Motor neuron (in vitro differentiated cells): Measurements from ENCODE around the gene PI4K2A. TPM values are rescaled to one million over a fixed set of nuclear protein-coding genes. Genes with fewer than 3 reads are reported as not detected.

Experiments used
- ATAC-seq, 8 experiments: fragments of 200-7000 bp; cut with Tn5 transposase; replicated peaks in 6 of 8; 2 replicates each; pipeline ENCODE4 v1.8.0; 2021; ENCODE audit warnings: mild to moderate bottlenecking in 8 of 8, moderate library complexity in 8 of 8
- H3K27ac ChIP-seq, 2 donors: fragments of 250-450 bp; sonication (Bioruptor Pico); 2 replicates each; pipeline ENCODE4 v1.9.0; 2021; ENCODE audit warnings: antibody characterized with exemption in 2 of 2, mild to moderate bottlenecking in 2 of 2, moderate library complexity in 1 of 2
- H3K4me1 ChIP-seq, 2 donors: fragments of 250-450 bp; sonication (Bioruptor Pico); replicated peaks in 1 of 2; 2 replicates each; pipeline ENCODE4 v1.6.1; 2021; ENCODE audit warnings: antibody characterized with exemption in 2 of 2, mild to moderate bottlenecking in 2 of 2, moderate library complexity in 1 of 2
- H3K4me3 ChIP-seq, 5 donors: fragments of 250-450 bp; sonication (Bioruptor Pico); 2 replicates each; pipeline ENCODE4 v1.9.0; 2021; ENCODE audit warnings: antibody characterized with exemption in 5 of 5, mild to moderate bottlenecking in 5 of 5, moderate library complexity in 4 of 5
- WGBS, 10 experiments: fragments of 450-650 bp; shearing (Covaris generic); methylation state at CpG; one replicate each; pipeline ENCODE4 v1.0.0; 2022; 5-methylcytosine and 5-hydroxymethylcytosine counted together
- in situ Hi-C, 9 experiments: fragments of 400-800 bp; cut with MboI; loops; one replicate each; pipeline ENCODE4 v1.15.0; 2021; ENCODE audit warnings: low sequenced_read_pairs in 9 of 9, low pct_unique_long_range_greater_than_20kb in 2 of 9; ENCODE audit not compliant: unreplicated experiment in 9 of 9
- total RNA-seq, 8 experiments: library from RNA; unstranded; fragments of 300-600 nt; gene quantifications; 2 replicates each; pipeline versions ENCODE4 v1.2.3 to v1.2.4, GENCODE V29; 2022

The PI4K2A gene
- total RNA-seq, 8 experiments from 2014 or later = 10.1 to 46.8 (median 18.4) TPM

DNA sequence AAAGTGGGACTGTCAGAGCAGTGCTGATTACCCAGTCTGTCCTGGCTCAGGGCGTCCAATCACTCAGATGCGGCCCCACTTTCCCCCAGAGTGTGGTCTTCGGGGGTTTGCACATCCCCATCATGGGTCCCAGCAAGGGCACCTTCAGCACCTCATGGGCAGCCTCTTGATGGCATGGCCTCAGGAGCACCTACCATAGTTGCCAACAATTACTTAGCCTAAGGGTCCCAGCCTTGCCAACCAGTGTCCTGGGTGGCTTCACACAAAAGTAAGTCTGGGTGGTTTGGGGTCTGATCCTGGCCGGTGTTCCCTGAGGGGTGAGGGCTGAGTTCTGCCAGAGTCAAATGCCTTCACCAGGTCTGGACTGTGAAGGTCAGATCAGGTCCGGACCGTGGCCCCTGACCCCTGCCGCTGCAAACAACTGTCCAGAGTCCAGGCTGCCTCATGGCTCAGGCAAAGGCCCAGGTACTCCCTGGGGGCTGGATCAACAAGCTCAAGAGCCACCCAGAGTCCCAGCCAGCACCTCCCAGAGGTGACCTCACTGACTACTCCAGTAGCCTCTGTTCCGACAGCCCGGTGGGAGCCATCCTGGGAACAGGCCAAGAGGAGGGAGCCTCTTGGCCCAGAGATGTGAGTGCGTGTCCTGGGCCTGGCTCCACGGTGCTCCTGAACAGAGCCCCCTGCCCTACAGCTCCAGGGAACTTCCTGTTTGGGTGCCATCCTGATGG is 66.8 kb downstream of the PI4K2A start:
- Histone ChIP-seq H3K27ac (no peak overlapping the region), H3K4me1 (no peaks in the 10 kb centered on the region), H3K4me3 (no peak overlapping the region)
- WGBS, 10 experiments = 60 to 100% (median 81%) methylated on average over 1 to 8 of the region's 11 CpGs; no CpG with 5 or more reads in 4 of the 10 experiments
- in situ Hi-C loops = no loop called here
- ATAC-seq = no peak

- in situ Hi-C loops = no loop called here
- 50 to 70% (median 61%) methylated on average over 1 to 2 of the region's 2 CpGs; no CpG with 5 or more reads in 6 of the 10 experiments for WGBS, 10 experiments
- Histone ChIP-seq H3K4me1 (peaks cover 2% of the 10 kb centered on the region in 2 donors), H3K27ac (no peak overlapping the region), H3K4me3 (no peak overlapping the region)
- peak in 5 of 8 experiments; percentile 28 to 57 (median 47) for ATAC-seq
Measured at GRCh38 chr10:97708167-97708566, 67.7 kb downstream of the PI4K2A start.

DNA sequence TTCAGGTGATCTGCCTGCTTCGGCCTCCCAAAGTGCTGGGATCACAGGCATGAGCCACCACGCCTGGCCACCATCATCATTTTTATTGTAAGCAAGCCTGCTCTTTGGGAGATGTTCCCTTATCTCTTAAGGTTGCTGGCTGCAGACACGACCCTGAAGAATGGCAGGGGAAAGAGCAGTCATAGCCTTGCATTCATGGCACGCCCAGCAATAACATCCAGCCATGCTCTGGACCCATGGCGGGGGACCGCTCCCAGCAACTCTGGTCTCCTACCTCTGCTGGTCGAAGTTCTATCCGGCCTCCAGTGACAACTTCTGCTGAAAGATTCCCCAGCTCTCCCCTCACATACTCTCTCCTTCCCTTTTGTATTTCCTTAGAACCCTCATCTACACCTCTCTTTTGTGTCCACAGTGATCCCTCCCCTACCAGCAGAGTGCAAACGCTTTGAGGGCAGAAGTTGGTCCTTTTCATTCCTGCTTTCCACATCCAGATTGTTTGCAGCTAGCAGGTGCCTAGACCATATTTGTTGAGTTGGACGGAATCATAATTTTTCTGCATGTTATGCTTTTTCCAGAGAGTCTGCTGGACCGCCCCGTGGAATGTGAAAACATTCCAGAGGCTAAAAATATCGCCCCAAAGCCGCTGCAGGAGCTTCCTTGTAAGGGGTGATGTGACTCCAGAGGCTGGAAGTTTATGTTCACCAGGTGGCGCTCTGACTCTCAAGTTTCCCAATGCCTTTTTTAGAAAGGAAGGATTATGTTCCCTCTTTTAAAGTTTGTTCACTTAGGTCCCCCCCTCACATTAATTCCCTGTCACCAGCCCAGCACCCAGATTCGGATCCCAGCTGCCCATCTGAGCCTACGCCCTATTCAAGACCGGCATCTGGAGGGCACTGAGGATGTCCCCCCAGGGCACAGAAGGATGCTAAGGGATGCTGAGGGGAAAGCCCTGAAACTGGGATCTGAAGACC is 68.8 kb downstream of the PI4K2A start:
- 0 to 73% (median 21%) methylated on average over 2 to 9 of the region's 18 CpGs; no CpG with 5 or more reads in 2 of the 10 experiments for WGBS, 10 experiments
- ATAC-seq = peak in 3 of 8 experiments; percentile 2 to 29 (median 8)
- H3K4me1 ChIP-seq = peaks cover 4 to 9% of the 10 kb centered on the region in 2 donors
- H3K27ac ChIP-seq = no peak overlapping the region
- in situ Hi-C loops = no loop called here
- no peak overlapping the region for H3K4me3 ChIP-seq

DNA sequence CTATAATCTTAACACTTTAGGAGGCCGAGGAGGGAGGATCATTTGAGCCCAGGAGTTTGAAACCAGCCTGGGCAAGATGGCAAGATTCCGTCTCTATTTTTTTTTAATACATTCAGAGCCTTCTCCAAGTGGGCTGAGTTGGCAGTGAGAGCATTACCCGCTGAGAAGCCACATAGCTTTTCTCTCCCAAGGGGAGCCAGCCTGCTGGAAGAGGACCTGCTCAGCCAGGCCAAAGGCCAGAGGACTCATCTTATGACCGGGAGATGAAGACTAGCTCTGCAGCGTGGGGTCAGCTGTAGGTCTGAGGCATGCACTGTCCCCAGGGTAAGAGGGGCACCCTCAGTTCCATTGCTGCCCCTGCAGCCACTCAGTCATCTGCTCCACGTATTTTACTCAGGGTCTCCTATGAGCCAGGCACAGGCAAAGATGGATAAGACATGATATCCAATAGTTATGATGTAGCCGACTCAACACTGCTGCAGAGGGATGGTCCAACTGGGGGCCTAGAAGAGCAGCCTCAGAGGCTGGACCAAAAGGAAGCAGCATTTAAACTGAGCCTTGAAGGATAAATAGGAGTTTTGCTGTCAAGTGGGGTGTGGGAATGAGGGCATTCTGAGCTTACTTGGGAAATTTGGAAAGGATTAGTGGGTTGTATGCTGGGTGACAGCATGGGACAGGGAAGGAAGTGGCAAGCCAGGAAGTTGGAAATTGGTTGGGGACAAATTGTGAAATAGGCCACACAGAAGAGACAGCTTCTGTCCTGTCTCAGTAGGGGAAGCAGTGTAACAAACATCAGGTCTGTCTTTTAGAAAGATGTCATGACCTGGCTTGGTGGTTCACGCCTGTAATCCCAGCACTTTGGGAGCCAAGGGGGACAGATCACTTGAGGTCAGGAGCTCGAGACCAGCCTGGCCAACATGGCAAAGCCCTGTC is 71.4 kb downstream of the PI4K2A start:
- in situ Hi-C loops = no loop called here
- H3K27ac ChIP-seq = no peak overlapping the region
- 0 to 100% (median 78%) methylated on average over 1 to 4 of the region's 9 CpGs for whole genome bisulfite sequencing, 10 experiments
- H3K4me1 ChIP-seq = peaks cover 4 to 18% of the 10 kb centered on the region in 2 donors
- no peak for ATAC-seq
- no peak overlapping the region for H3K4me3 ChIP-seq

- H3K27ac ChIP-seq = peak within 1 kb of the TSS; percentile 33 to 72
- peak in 6 of 8 experiments; percentile 12 to 52 (median 38) for ATAC-seq
- 0 to 28% (median 0%) methylated on average over 1 to 5 of the region's 37 CpGs; no CpG with 5 or more reads in 7 of the 10 experiments for WGBS, 10 experiments
- peaks cover 4 to 23% of the 10 kb centered on the region in 2 donors for H3K4me1 ChIP-seq
- H3K4me3 ChIP-seq = peak within 1 kb of the TSS; percentile 25 to 42 (median 34)
- in situ Hi-C loops = no loop called here
Measured at GRCh38 chr10:97713339-97713825, 72.9 kb downstream of the PI4K2A start, which contains the start of gene MARVELD1. MARVELD1 (plus strand) TSS chr10:97713730; CDS start chr10:97713877, 147 bp downstream.

GRCh38 chr10:97713826-97714400 is 73.4 kb downstream of the PI4K2A start:
- Histone ChIP-seq H3K4me1 (peaks cover 8 to 28% of the 10 kb centered on the region in 2 donors), H3K4me3 (peak overlapping the region; percentile 25 to 42 (median 34)), H3K27ac (peak overlapping the region; percentile 33 to 72)
- 0 to 3% (median 0%) methylated on average over 3 to 14 of the region's 69 CpGs; no CpG with 5 or more reads in 7 of the 10 experiments for WGBS, 10 experiments
- peak; percentile 57 to 87 (median 82) for ATAC-seq
- in situ Hi-C loops = no loop called here

DNA sequence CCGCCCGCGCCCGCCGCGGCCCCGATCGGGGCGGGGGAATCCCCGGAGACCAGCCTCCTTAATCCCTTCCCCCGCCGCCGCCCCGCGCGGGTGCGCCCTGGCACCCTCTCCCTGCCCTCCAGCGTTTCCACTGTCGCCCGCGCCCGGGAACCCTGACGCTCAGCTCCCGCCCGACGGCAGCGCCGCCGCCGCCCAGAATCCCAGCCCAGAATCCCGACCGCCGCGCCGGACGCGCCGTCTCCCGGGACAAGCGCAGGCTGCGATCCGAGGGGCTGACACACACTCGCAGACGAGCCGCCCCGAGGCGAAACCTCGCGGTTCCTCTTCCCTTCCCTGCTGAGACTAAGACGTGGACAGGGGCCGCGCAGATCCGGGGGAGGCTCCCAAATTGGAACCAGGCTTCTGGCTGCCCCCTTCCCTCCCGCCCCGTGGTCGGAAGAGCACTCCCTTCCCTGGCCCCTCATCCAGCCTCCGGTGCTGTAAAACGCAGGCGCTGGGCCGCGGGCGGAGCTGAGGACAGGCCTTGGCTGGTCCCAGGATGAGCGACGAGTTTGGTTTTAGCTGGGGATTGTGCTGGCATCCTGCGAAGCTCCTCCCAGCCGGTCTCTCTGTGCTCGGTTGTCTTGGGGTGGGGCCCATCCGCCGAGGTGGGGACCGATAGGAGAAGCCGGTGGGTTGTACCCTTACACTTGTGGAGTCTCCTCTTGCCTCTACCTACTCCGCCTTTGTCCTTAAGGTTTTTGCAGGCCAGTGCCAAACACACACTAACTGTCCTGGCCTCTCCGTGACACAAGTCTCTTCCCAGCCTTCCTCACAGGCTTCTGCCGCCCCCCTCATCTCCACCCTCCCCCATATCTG is 74.2 kb downstream of the PI4K2A start:
- in situ Hi-C loops = no loop called here
- WGBS, 10 experiments = 0 to 80% (median 1%) methylated on average over 1 to 16 of the region's 74 CpGs; no CpG with 5 or more reads in 5 of the 10 experiments

GRCh38 chr10:97715259-97715874 is 74.9 kb downstream of the PI4K2A start:
- in situ Hi-C loops = no loop called here
- ATAC-seq = no peak
- H3K4me1 ChIP-seq = peaks cover 15 to 30% of the 10 kb centered on the region in 2 donors
- no peak overlapping the region for H3K4me3 ChIP-seq
- H3K27ac ChIP-seq = no peak overlapping the region
- WGBS, 10 experiments = 0 to 100% (median 61%) methylated on average over 1 to 5 of the region's 8 CpGs; no CpG with 5 or more reads in 4 of the 10 experiments

More for the DNA sequence above, 74.2 kb downstream of the PI4K2A start:
- Histone ChIP-seq H3K4me3 (peak overlapping the region; percentile 25 to 42 (median 34)), H3K4me1 (peaks cover 15 to 30% of the 10 kb centered on the region in 2 donors), H3K27ac (peak overlapping the region; percentile 33 to 72)
- ATAC-seq = peak; percentile 30 to 65 (median 56)

DNA sequence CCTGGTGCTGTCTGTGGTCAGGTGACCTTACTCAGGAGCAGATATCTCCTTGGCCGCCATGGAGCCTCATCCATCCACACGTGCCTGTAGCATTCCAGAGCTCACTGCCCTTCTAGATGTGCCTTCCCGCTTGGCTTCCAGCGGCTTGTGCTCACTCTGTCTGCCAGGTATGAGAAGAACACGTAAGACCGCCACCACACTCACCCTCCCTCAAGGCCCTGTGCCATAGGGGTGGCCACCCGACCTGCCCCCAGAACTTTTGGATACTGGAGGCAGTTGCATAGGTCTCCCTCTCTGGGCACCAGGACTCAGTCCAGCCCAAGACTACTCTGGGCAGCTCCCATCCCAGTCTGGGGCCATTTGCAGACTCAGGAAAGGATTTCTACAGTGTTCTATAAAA is 77.2 kb downstream of the PI4K2A start:
- H3K27ac ChIP-seq = no peak overlapping the region
- ATAC-seq = no peak
- in situ Hi-C loops = no loop called here
- WGBS, 10 experiments = 80 to 100% (median 93%) methylated on average over 1 to 3 of the region's 7 CpGs; no CpG with 5 or more reads in 5 of the 10 experiments
- peaks cover 15 to 30% of the 10 kb centered on the region in 2 donors for H3K4me1 ChIP-seq
- H3K4me3 ChIP-seq = no peak overlapping the region

- Histone ChIP-seq H3K4me1 (peaks cover 12 to 28% of the 10 kb centered on the region in 2 donors), H3K4me3 (no peak overlapping the region), H3K27ac (no peak overlapping the region)
- ATAC-seq = peak in 2 of 8 experiments; percentile 2 to 8
- WGBS, 10 experiments = 0 to 100% (median 80%) methylated on average over 1 to 3 of the region's 6 CpGs; no CpG with 5 or more reads in 4 of the 10 experiments
- in situ Hi-C loops = no loop called here
Measured at GRCh38 chr10:97718178-97718577, 77.7 kb downstream of the PI4K2A start.
